Measurements from ENCODE around the gene COX7A2.

Gene COX7A2

DNA sequence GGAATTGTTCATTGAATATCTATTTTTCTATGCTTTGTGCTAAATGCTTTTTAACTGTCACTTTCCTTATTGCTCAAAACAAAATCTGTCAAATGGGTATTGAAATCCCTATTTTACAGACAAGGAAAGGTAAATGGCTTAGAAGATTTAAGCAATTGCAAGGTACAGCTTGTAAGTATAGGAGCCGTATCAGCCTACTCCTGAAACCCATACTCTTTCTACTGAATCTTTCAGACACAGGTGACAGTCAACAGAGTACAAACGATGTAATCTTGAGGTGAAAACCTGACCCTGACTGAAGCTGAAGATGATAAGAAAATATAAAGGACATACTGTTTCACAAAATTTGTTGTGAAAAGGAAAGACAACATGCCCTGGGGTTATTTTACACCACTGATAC is 7.0 kb upstream of the COX7A2 start:
- H3K4me2 ChIP-seq (ENCODE audit: low read depth, low read length), result no peak overlapping the region
- H3K4me1 ChIP-seq (ENCODE audit: low read length), result no peaks in the 10 kb centered on the region
- H3K4me3 ChIP-seq (ENCODE audit: low read length), result no peak overlapping the region
- H3K27ac ChIP-seq (ENCODE audit: low read length), result no peak overlapping the region
- H3K36me3 ChIP-seq (replicated peaks; ENCODE audit: insufficient read depth, low read length), result no peaks in the 10 kb centered on the region
- H3K9me3 ChIP-seq (replicated peaks; ENCODE audit: insufficient read depth, low read length), result no peaks in the 10 kb centered on the region
- no peaks in the 10 kb centered on the region for H3F3A ChIP-seq (ENCODE audit: insufficient read depth, low read length)
- H2AFZ ChIP-seq (ENCODE audit: low read length), result no peak overlapping the region
- H3K79me2 ChIP-seq (ENCODE audit: low read length), result no peaks in the 10 kb centered on the region
- no peaks in the 10 kb centered on the region for H3K9me2 ChIP-seq (replicated peaks; ENCODE audit: insufficient read depth, low read length)
- no peaks in the 10 kb centered on the region for H4K20me1 ChIP-seq (ENCODE audit: insufficient read depth, low read length)
- no peak for DNase-seq
- H3K9ac ChIP-seq (ENCODE audit: low read length), result no peak overlapping the region
- H3K27me3 ChIP-seq (replicated peaks; ENCODE audit: insufficient read depth, low read length), result no peaks in the 10 kb centered on the region
- TF ChIP-seq, protein P1, sequence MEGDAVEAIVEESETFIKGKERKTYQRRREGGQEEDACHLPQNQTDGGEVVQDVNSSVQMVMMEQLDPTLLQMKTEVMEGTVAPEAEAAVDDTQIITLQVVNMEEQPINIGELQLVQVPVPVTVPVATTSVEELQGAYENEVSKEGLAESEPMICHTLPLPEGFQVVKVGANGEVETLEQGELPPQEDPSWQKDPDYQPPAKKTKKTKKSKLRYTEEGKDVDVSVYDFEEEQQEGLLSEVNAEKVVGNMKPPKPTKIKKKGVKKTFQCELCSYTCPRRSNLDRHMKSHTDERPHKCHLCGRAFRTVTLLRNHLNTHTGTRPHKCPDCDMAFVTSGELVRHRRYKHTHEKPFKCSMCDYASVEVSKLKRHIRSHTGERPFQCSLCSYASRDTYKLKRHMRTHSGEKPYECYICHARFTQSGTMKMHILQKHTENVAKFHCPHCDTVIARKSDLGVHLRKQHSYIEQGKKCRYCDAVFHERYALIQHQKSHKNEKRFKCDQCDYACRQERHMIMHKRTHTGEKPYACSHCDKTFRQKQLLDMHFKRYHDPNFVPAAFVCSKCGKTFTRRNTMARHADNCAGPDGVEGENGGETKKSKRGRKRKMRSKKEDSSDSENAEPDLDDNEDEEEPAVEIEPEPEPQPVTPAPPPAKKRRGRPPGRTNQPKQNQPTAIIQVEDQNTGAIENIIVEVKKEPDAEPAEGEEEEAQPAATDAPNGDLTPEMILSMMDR (IDR thresholded peaks at IDR 0.05; ENCODE audit: low read length), result no peak
- TF ChIP-seq EZH2phosphoT487 (IDR thresholded peaks at IDR 0.05; ENCODE audit: low read length) (no peak), EZH2 (optimal IDR thresholded peaks at IDR 0.05; ENCODE audit: low read depth, low read length) (no peak)

DNA sequence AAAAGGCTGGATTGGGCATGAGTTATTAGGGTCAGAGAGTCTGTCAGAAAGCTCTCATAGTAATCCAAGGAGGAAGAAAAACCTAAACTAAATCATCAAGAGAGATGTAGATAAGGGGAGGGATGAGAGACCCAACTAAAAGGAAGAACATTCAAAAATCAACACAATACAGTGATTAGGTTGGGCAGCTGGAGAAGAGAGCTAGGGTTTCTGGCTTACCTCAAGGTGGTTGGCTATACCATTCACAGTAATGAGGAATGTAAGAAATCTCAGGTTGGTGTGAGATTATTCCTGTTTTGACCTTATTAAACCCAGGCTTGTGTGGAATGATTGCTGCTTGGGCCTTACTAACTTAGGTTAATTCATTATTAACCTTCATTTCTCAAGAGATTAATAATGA is 6.2 kb upstream of the COX7A2 start:
- H3K9me2 ChIP-seq (replicated peaks; ENCODE audit: insufficient read depth, low read length), result no peaks in the 10 kb centered on the region
- H3K9ac ChIP-seq (ENCODE audit: low read length), result no peak overlapping the region
- H3K4me2 ChIP-seq (ENCODE audit: low read depth, low read length), result no peak overlapping the region
- H3K9me3 ChIP-seq (replicated peaks; ENCODE audit: insufficient read depth, low read length), result no peaks in the 10 kb centered on the region
- H4K20me1 ChIP-seq (ENCODE audit: insufficient read depth, low read length), result no peaks in the 10 kb centered on the region
- no peak overlapping the region for H3K4me3 ChIP-seq (ENCODE audit: low read length)
- no peaks in the 10 kb centered on the region for H3F3A ChIP-seq (ENCODE audit: insufficient read depth, low read length)
- no peaks in the 10 kb centered on the region for H3K79me2 ChIP-seq (ENCODE audit: low read length)
- TF ChIP-seq EZH2phosphoT487 (IDR thresholded peaks at IDR 0.05; ENCODE audit: low read length), result no peak
- H3K27ac ChIP-seq (ENCODE audit: low read length), result no peak overlapping the region
- no peaks in the 10 kb centered on the region for H3K36me3 ChIP-seq (replicated peaks; ENCODE audit: insufficient read depth, low read length)
- H3K4me1 ChIP-seq (ENCODE audit: low read length), result peaks cover 1% of the 10 kb centered on the region; the same call in 1 of the 2 replicates
- no peaks in the 10 kb centered on the region for H3K27me3 ChIP-seq (replicated peaks; ENCODE audit: insufficient read depth, low read length)
- no peak overlapping the region for H2AFZ ChIP-seq (ENCODE audit: low read length)
- DNase-seq, result no peak

DNA sequence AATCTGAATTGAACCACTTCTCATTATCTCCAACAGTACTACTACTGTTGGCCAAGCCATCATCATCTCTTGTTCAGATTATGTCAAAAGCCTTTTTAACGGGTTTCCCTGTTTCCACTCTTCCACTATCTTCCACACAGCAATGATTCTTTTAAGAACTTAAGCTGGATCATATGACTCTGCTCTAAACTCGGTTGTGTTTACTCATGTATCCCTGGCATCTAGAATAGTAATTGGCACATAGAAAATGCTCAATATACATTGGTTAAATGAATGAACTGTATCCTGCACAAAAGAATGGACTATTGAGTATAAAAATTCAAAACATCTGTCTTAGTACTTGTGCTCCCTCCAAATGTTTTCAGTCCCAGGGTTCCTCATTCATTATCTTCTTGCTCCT is 2.8 kb upstream of the COX7A2 start:
- no peaks in the 10 kb centered on the region for H3K9me3 ChIP-seq (replicated peaks; ENCODE audit: insufficient read depth, low read length)
- peaks cover 4% of the 10 kb centered on the region; the same call in 1 of the 2 replicates for H3K4me1 ChIP-seq (ENCODE audit: low read length)
- peaks cover 9% of the 10 kb centered on the region for H3F3A ChIP-seq (ENCODE audit: insufficient read depth, low read length)
- no peaks in the 10 kb centered on the region; the same call in 1 of the 2 replicates for H3K36me3 ChIP-seq (replicated peaks; ENCODE audit: insufficient read depth, low read length)
- H3K4me2 ChIP-seq (ENCODE audit: low read depth, low read length), result no peak overlapping the region
- H3K79me2 ChIP-seq (ENCODE audit: low read length), result peaks cover 22% of the 10 kb centered on the region
- H2AFZ ChIP-seq (ENCODE audit: low read length), result no peak overlapping the region
- no peak overlapping the region for H3K4me3 ChIP-seq (ENCODE audit: low read length)
- no peaks in the 10 kb centered on the region for H3K27me3 ChIP-seq (replicated peaks; ENCODE audit: insufficient read depth, low read length)
- DNase-seq, result no peak
- no peak for TF ChIP-seq EZH2phosphoT487 (IDR thresholded peaks at IDR 0.05; ENCODE audit: low read length)
- TF ChIP-seq, protein P1 (IDR thresholded peaks at IDR 0.05; ENCODE audit: low read length), result no peak
- TF ChIP-seq EZH2 (optimal IDR thresholded peaks at IDR 0.05; ENCODE audit: low read depth, low read length), result no peak
- H4K20me1 ChIP-seq (ENCODE audit: insufficient read depth, low read length), result no peaks in the 10 kb centered on the region
- no peak overlapping the region for H3K27ac ChIP-seq (ENCODE audit: low read length)
- no peak overlapping the region for H3K9ac ChIP-seq (ENCODE audit: low read length)
- no peaks in the 10 kb centered on the region for H3K9me2 ChIP-seq (replicated peaks; ENCODE audit: insufficient read depth, low read length)

DNA sequence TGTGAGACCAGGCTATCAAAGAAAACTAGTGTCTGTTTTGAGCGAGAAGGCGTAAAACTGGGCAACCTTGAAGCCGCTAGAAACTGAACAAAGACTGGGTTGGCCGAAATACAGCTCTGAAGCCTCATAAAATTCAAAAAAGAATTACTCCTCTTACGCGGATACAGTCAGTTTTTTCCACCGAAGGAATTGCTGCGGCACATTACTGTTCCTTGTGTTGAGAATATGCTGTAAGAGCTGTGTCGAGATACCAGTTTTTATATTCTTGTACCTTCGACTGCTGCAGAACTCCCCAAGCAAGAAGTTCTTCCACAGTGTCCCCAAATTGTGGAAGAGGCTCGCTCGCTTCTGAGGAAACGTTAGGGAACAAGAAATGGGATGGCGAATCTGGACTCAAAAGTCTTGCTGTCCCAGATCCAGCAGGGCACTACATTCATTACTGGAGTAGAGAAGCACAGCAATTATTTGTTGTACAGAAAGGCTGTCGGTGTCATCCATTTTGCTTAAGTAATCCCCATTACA is 523 bp upstream of the COX7A2 start:
- peak overlapping the region; percentile 93 for H3K4me3 ChIP-seq (ENCODE audit: low read length)
- no peaks in the 10 kb centered on the region for H3K9me2 ChIP-seq (replicated peaks; ENCODE audit: insufficient read depth, low read length)
- TF ChIP-seq, protein P1 (IDR thresholded peaks at IDR 0.05; ENCODE audit: low read length), result no peak
- TF ChIP-seq EZH2phosphoT487 (IDR thresholded peaks at IDR 0.05; ENCODE audit: low read length), result no peak
- no peak for TF ChIP-seq EZH2 (optimal IDR thresholded peaks at IDR 0.05; ENCODE audit: low read depth, low read length)
- H3K4me2 ChIP-seq (ENCODE audit: low read depth, low read length), result peak overlapping the region; percentile 97
- H3F3A ChIP-seq (ENCODE audit: insufficient read depth, low read length), result peaks cover 9% of the 10 kb centered on the region
- peak overlapping the region; percentile 93; the same call in 1 of the 2 replicates for H3K27ac ChIP-seq (ENCODE audit: low read length)
- no peaks in the 10 kb centered on the region for H4K20me1 ChIP-seq (ENCODE audit: insufficient read depth, low read length)
- H3K27me3 ChIP-seq (replicated peaks; ENCODE audit: insufficient read depth, low read length), result no peaks in the 10 kb centered on the region
- DNase-seq, result peak; percentile 12
- peaks cover 43% of the 10 kb centered on the region for H3K79me2 ChIP-seq (ENCODE audit: low read length)
- no peaks in the 10 kb centered on the region for H3K9me3 ChIP-seq (replicated peaks; ENCODE audit: insufficient read depth, low read length)
- H3K9ac ChIP-seq (ENCODE audit: low read length), result peak overlapping the region; percentile 92
- peaks cover 4% of the 10 kb centered on the region; the same call in 1 of the 2 replicates for H3K4me1 ChIP-seq (ENCODE audit: low read length)
- no peaks in the 10 kb centered on the region; the same call in none of the 2 replicates for H3K36me3 ChIP-seq (replicated peaks; ENCODE audit: insufficient read depth, low read length)
- H2AFZ ChIP-seq (ENCODE audit: low read length), result peak overlapping the region; percentile 93
